Cardiac muscle cell (in vitro differentiated cells and primary cell): ENCODE measurements around the gene DIAPH1. TPM values are rescaled to one million over a fixed set of nuclear protein-coding genes. Genes with fewer than 3 reads are reported as not detected.

ENCODE experiments used
- DNase-seq, 2 donors: peaks; one replicate each; pipeline versions ENCODE4 v3.0.0 to v3.0.0-alpha.2; 2010 to 2017; ENCODE audit warnings: low read depth in 1 of 2, low spot score in 1 of 2
- H3K27ac ChIP-seq: fragments of 200-600 bp; sonication (generic); 2 replicates; pipeline ENCODE4 v1.5.1; 2016
- H3K27me3 ChIP-seq: fragments of 200-600 bp; sonication (generic); 2 replicates; pipeline ENCODE4 v1.6.0; 2016; ENCODE audit warnings: control low read depth
- H3K36me3 ChIP-seq: fragments of 200-600 bp; sonication (generic); 2 replicates; pipeline ENCODE4 v1.5.1; 2016; ENCODE audit warnings: control low read depth
- H3K4me1 ChIP-seq: fragments of 200-600 bp; sonication (generic); 2 replicates; pipeline ENCODE4 v1.8.1; 2017; ENCODE audit warnings: low read depth, mild to moderate bottlenecking, mixed run types
- H3K4me3 ChIP-seq: fragments of 200-600 bp; sonication (generic); 2 replicates; pipeline ENCODE4 v1.5.1; 2016; ENCODE audit warnings: mild to moderate bottlenecking
- H3K9me3 ChIP-seq: fragments of 200-600 bp; sonication (generic); 2 replicates; pipeline ENCODE4 v1.5.1; 2017; ENCODE audit warnings: low read depth, mild to moderate bottlenecking, control low read depth
- CTCF ChIP-seq: IDR thresholded peaks from 2 replicates; pipeline ENCODE4 v1.5.1; 2012; ENCODE audit warnings: low read depth, mild to moderate bottlenecking, low read length
- polyA plus RNA-seq: library from polyadenylated mRNA; unstranded; fragments of >200 nt; fragmentation: Nextera tagmentation; extraction: Ambion mirVana; gene quantifications from 2 replicates; pipeline ENCODE4 v1.2.1, GENCODE V29; 2016
- total RNA-seq: library from RNA; depleted of rRNA; stranded (reverse); fragments of >200 nt; gene quantifications from 2 replicates; pipeline ENCODE4 v1.2.3, GENCODE V29; 2016

Gene DIAPH1
- total and polyA plus RNA-seq, 2 experiments from 2014 or later = 24.0 to 24.4 TPM

- no peaks in the 10 kb centered on the region for H3K27me3 ChIP-seq
- H3K36me3 ChIP-seq = no peaks in the 10 kb centered on the region
- peaks cover 14% of the 10 kb centered on the region for H3K4me1 ChIP-seq
- H3K9me3 ChIP-seq = no peaks in the 10 kb centered on the region
- DNase-seq = peak; percentile 37 to 42
- H3K27ac ChIP-seq = peak overlapping the region; percentile 97
- H3K4me3 ChIP-seq = peak overlapping the region; percentile 13
- no peak for TF ChIP-seq CTCF
These were observed 58.6 kb downstream of the DIAPH1 start for GRCh38 chr5:141560151-141560550.

GRCh38 chr5:141559461-141559860 lies 59.3 kb downstream of the DIAPH1 start:
- DNase-seq = peak in 1 of 2 donors; percentile 73
- Histone ChIP-seq H3K27ac (peak overlapping the region; percentile 97), H3K4me3 (no peak overlapping the region), H3K27me3 (no peaks in the 10 kb centered on the region), H3K36me3 (no peaks in the 10 kb centered on the region), H3K9me3 (no peaks in the 10 kb centered on the region), H3K4me1 (peaks cover 14% of the 10 kb centered on the region)
- TF ChIP-seq CTCF = no peak

- Histone ChIP-seq H3K27me3 (no peaks in the 10 kb centered on the region), H3K4me1 (peaks cover 14% of the 10 kb centered on the region), H3K4me3 (no peak overlapping the region), H3K9me3 (no peaks in the 10 kb centered on the region), H3K27ac (peak overlapping the region; percentile 89), H3K36me3 (no peaks in the 10 kb centered on the region)
- no peak for TF ChIP-seq CTCF
- DNase-seq = peak in 1 of 2 donors; percentile 54
These were observed 60.6 kb downstream of the DIAPH1 start for GRCh38 chr5:141558150-141558549.

DNA sequence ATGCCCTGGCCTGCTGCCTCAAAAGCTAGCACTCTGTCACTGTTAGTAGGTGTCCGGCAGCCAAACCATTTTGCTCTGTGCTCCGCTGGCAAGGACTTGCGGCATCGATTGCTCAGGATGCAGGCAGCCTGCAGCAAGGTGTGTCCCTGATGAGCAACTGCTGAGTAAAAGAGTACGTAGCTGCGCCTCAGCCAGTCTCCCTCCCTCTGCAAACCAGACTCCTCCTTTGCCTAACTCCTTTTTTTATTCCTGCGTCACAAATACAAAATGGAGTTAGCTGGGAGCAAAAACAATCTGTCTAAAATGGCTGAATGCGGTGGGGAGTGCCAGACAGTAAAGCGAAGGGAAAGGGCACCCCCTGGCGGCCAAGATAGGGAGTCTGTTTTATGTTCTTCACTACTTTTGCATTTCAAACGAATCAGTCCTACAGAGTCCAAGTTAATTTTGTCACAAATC lies 61.1 kb downstream of the DIAPH1 start:
- Histone ChIP-seq H3K9me3 (no peaks in the 10 kb centered on the region), H3K27me3 (no peaks in the 10 kb centered on the region), H3K36me3 (no peaks in the 10 kb centered on the region), H3K4me1 (peaks cover 14% of the 10 kb centered on the region), H3K4me3 (peak overlapping the region; percentile 8), H3K27ac (peak overlapping the region; percentile 89)
- peak; percentile 90 to 98 for DNase-seq
- TF ChIP-seq CTCF = peak; percentile 79

GRCh38 chr5:141547921-141548320 lies 70.9 kb downstream of the DIAPH1 start:
- peaks cover 3% of the 10 kb centered on the region for H3K36me3 ChIP-seq
- no peaks in the 10 kb centered on the region for H3K27me3 ChIP-seq
- H3K27ac ChIP-seq = no peak overlapping the region
- no peak overlapping the region for H3K4me3 ChIP-seq
- H3K9me3 ChIP-seq = no peaks in the 10 kb centered on the region
- no peaks in the 10 kb centered on the region for H3K4me1 ChIP-seq
- DNase-seq = no peak
- TF ChIP-seq CTCF = no peak

GRCh38 chr5:141547488-141547887 lies 71.3 kb downstream of the DIAPH1 start:
- Histone ChIP-seq H3K27me3 (no peaks in the 10 kb centered on the region), H3K4me1 (no peaks in the 10 kb centered on the region), H3K4me3 (no peak overlapping the region), H3K27ac (no peak overlapping the region), H3K36me3 (peaks cover 3% of the 10 kb centered on the region), H3K9me3 (no peaks in the 10 kb centered on the region)
- TF ChIP-seq CTCF = no peak
- peak; percentile 33 to 49 for DNase-seq
